Measurements from ENCODE around the gene CGB1. TPM values are rescaled to one million over a fixed set of nuclear protein-coding genes. Genes with fewer than 3 reads are reported as not detected.
"Not testable (repeated sequence)": the region's sequence is repeated elsewhere in the genome, so short reads cannot be mapped to it uniquely, and the experiment has no call there.

CGB1 gene
- total and polyA plus RNA-seq, 2 donors (not counting 1 experiment from before 2014, with no cell fraction given): not detected

GRCh38 chr19:49080392-49080791 lies 43.7 kb upstream of the CGB1 start:
- H4K20me1 ChIP-seq (ENCODE audit: control insufficient read depth, extremely low read depth, insufficient read depth, low read length): no peaks in the 10 kb centered on the region
- DNase-seq (ENCODE audit: low read depth in 2 of 2): no peak
- no peak overlapping the region for H2AFZ ChIP-seq (ENCODE audit: low read length)
- no peak overlapping the region for H3K4me2 ChIP-seq (ENCODE audit: extremely low read depth, insufficient read depth, low read length)
- no peaks in the 10 kb centered on the region for H3K27me3 ChIP-seq (ENCODE audit: control insufficient read depth, insufficient read depth, low read length)
- TF ChIP-seq EZH2 (IDR thresholded peaks at IDR 0.05; ENCODE audit: low read length, missing control alignments) (no peak), CTCF (conservative IDR thresholded peaks at IDR 0.05 in 1 of 2, IDR thresholded peaks at IDR 0.05 in 1 of 2; ENCODE audit: low read depth in 1 of 2, low read length in 2 of 2) (no peak)
- H3K36me3 ChIP-seq (ENCODE audit: control insufficient read depth, insufficient read depth, low read length): no peaks in the 10 kb centered on the region
- peaks cover under 1% of the 10 kb centered on the region for H3K79me2 ChIP-seq (ENCODE audit: control insufficient read depth, insufficient read depth, low read length)
- no peak overlapping the region for H3K9ac ChIP-seq (ENCODE audit: insufficient read depth, low read length)
- H3K4me3 ChIP-seq (replicated peaks in 1 of 4; ENCODE audit: control extremely low read depth in 1 of 4, insufficient read depth in 1 of 4, low read depth in 3 of 4, low read length in 4 of 4): no peak overlapping the region
- no peaks in the 10 kb centered on the region for H3K4me1 ChIP-seq (ENCODE audit: control insufficient read depth, extremely low read depth, insufficient read depth, low read length)
- H3K9me3 ChIP-seq (ENCODE audit: control insufficient read depth, insufficient read depth, low read depth, low read length): no peaks in the 10 kb centered on the region
- no peak overlapping the region for H3K27ac ChIP-seq (ENCODE audit: insufficient read depth, low read length)

GRCh38 chr19:49074869-49075268 lies 38.2 kb upstream of the CGB1 start:
- TF ChIP-seq CTCF (conservative IDR thresholded peaks at IDR 0.05 in 1 of 2, IDR thresholded peaks at IDR 0.05 in 1 of 2; ENCODE audit: low read depth in 1 of 2, low read length in 2 of 2): peak; percentile 52 to 56
- peaks cover 22% of the 10 kb centered on the region for H3K27me3 ChIP-seq (ENCODE audit: control insufficient read depth, insufficient read depth, low read length)
- DNase-seq (ENCODE audit: low read depth in 2 of 2): peak; percentile 61 to 66
- not testable (repeated sequence) for H3K4me3 ChIP-seq (replicated peaks in 1 of 4; ENCODE audit: control extremely low read depth in 1 of 4, insufficient read depth in 1 of 4, low read depth in 3 of 4, low read length in 4 of 4); H2AFZ ChIP-seq (ENCODE audit: low read length); H3K27ac ChIP-seq (ENCODE audit: insufficient read depth, low read length); H4K20me1 ChIP-seq (ENCODE audit: control insufficient read depth, extremely low read depth, insufficient read depth, low read length); H3K36me3 ChIP-seq (ENCODE audit: control insufficient read depth, insufficient read depth, low read length); H3K4me2 ChIP-seq (ENCODE audit: extremely low read depth, insufficient read depth, low read length); H3K79me2 ChIP-seq (ENCODE audit: control insufficient read depth, insufficient read depth, low read length); H3K9me3 ChIP-seq (ENCODE audit: control insufficient read depth, insufficient read depth, low read depth, low read length); H3K9ac ChIP-seq (ENCODE audit: insufficient read depth, low read length); H3K4me1 ChIP-seq (ENCODE audit: control insufficient read depth, extremely low read depth, insufficient read depth, low read length)

- no peaks in the 10 kb centered on the region for H3K79me2 ChIP-seq (ENCODE audit: control insufficient read depth, insufficient read depth, low read length)
- H3K27ac ChIP-seq (ENCODE audit: insufficient read depth, low read length): no peak overlapping the region
- H3K9ac ChIP-seq (ENCODE audit: insufficient read depth, low read length): no peak overlapping the region
- H4K20me1 ChIP-seq (ENCODE audit: control insufficient read depth, extremely low read depth, insufficient read depth, low read length): no peaks in the 10 kb centered on the region
- H3K4me2 ChIP-seq (ENCODE audit: extremely low read depth, insufficient read depth, low read length): no peak overlapping the region
- H2AFZ ChIP-seq (ENCODE audit: low read length): no peak overlapping the region
- H3K9me3 ChIP-seq (ENCODE audit: control insufficient read depth, insufficient read depth, low read depth, low read length): no peaks in the 10 kb centered on the region
- H3K4me3 ChIP-seq (replicated peaks in 1 of 4; ENCODE audit: control extremely low read depth in 1 of 4, insufficient read depth in 1 of 4, low read depth in 3 of 4, low read length in 4 of 4): no peak overlapping the region
- H3K27me3 ChIP-seq (ENCODE audit: control insufficient read depth, insufficient read depth, low read length): peaks cover 25% of the 10 kb centered on the region
- DNase-seq (ENCODE audit: low read depth in 2 of 2): no peak
- no peaks in the 10 kb centered on the region for H3K36me3 ChIP-seq (ENCODE audit: control insufficient read depth, insufficient read depth, low read length)
- TF ChIP-seq EZH2 (IDR thresholded peaks at IDR 0.05; ENCODE audit: low read length, missing control alignments) (no peak), CTCF (conservative IDR thresholded peaks at IDR 0.05 in 1 of 2, IDR thresholded peaks at IDR 0.05 in 1 of 2; ENCODE audit: low read depth in 1 of 2, low read length in 2 of 2) (peak; percentile 19 to 27)
- no peaks in the 10 kb centered on the region for H3K4me1 ChIP-seq (ENCODE audit: control insufficient read depth, extremely low read depth, insufficient read depth, low read length)
Measured at GRCh38 chr19:49073514-49074378, 37.1 kb upstream of the CGB1 start.
